Measurements from ENCODE around the gene KCNQ2.

- no peak for TF ChIP-seq CTCF (IDR thresholded peaks at IDR 0.05; ENCODE audit: borderline replicate concordance, extremely low read depth, low read length, poor library complexity, severe bottlenecking)
- no peak for TF ChIP-seq EZH2 (IDR thresholded peaks at IDR 0.05; ENCODE audit: borderline replicate concordance, low read depth, low read length, severe bottlenecking)
Observed at GRCh38 chr20:63411151-63411897, 61.1 kb downstream of the KCNQ2 start.

Data from DND-41 (cell line).